H9 (cell line): ENCODE measurements around the gene ATP8A1. TPM values are rescaled to one million over a fixed set of nuclear protein-coding genes. Genes with fewer than 3 reads are reported as not detected.

Experiments
- DNase-seq: peaks from one replicate; pipeline ENCODE4 v3.0.0-alpha.2; 2017
- H2AFZ ChIP-seq: one replicate; pipeline ENCODE4 v1.6.1; 2013; ENCODE audit warnings: mild to moderate bottlenecking, low read length, control low read depth, moderate library complexity
- H2AK5ac ChIP-seq: 2 replicates; pipeline ENCODE4 v1.6.1; 2013; ENCODE audit warnings: low read length, control low read depth, mixed read lengths; ENCODE audit not compliant: insufficient read length
- H2BK120ac ChIP-seq: one replicate; pipeline ENCODE4 v1.6.1; 2013; ENCODE audit warnings: low read depth, mild to moderate bottlenecking, low read length, control low read depth, inconsistent platforms; ENCODE audit not compliant: poor library complexity, severe bottlenecking
- H2BK12ac ChIP-seq: 2 replicates; pipeline ENCODE4 v1.6.1; 2013; ENCODE audit warnings: low read length, control low read depth, mixed read lengths, low read depth; ENCODE audit not compliant: insufficient read length
- H2BK15ac ChIP-seq: 2 replicates; pipeline ENCODE4 v1.6.1; 2013; ENCODE audit warnings: low read depth, low read length, control low read depth
- H2BK20ac ChIP-seq: one replicate; pipeline ENCODE4 v1.6.1; 2013; ENCODE audit warnings: low read depth, mild to moderate bottlenecking, low read length, control low read depth, inconsistent platforms; ENCODE audit not compliant: poor library complexity, severe bottlenecking
- H2BK5ac ChIP-seq: 2 replicates; pipeline ENCODE4 v1.6.1; 2013; ENCODE audit warnings: low read length, control low read depth, mixed read lengths; ENCODE audit not compliant: insufficient read length
- H3K14ac ChIP-seq: 2 replicates; pipeline ENCODE4 v1.6.1; 2013; ENCODE audit warnings: low read length, control low read depth; ENCODE audit not compliant: insufficient read depth
- H3K18ac ChIP-seq: 2 replicates; pipeline ENCODE4 v1.6.1; 2013; ENCODE audit warnings: low read depth, mild to moderate bottlenecking, mixed read lengths, low read length, control low read depth; ENCODE audit not compliant: insufficient read length
- H3K23ac ChIP-seq: 2 replicates; pipeline ENCODE4 v1.6.1; 2013; ENCODE audit warnings: low read length, control low read depth, mixed read lengths, low read depth; ENCODE audit not compliant: insufficient read length
- H3K23me2 ChIP-seq: 2 replicates; pipeline ENCODE4 v1.6.1; 2013; ENCODE audit warnings: low read depth, mild to moderate bottlenecking, mixed read lengths, low read length, control low read depth; ENCODE audit not compliant: insufficient read length, poor library complexity, severe bottlenecking
- H3K27ac ChIP-seq: 2 replicates; pipeline ENCODE4 v1.5.1; 2013; ENCODE audit warnings: low read length, control low read depth, mixed read lengths, low read depth; ENCODE audit not compliant: insufficient read length
- H3K27me3 ChIP-seq: 2 replicates; pipeline ENCODE4 v1.6.1; 2013; ENCODE audit warnings: low read length, control low read depth, inconsistent platforms; ENCODE audit not compliant: insufficient read depth
- H3K4ac ChIP-seq: 2 replicates; pipeline ENCODE4 v1.6.1; 2013; ENCODE audit warnings: low read depth, mild to moderate bottlenecking, control low read depth, inconsistent platforms, low read length, moderate library complexity
- H3K4me1 ChIP-seq: 2 replicates; pipeline ENCODE4 v1.6.1; 2013; ENCODE audit warnings: low read length, control low read depth, inconsistent platforms; ENCODE audit not compliant: insufficient read depth
- H3K4me2 ChIP-seq: 2 replicates; pipeline ENCODE4 v1.6.1; 2013; ENCODE audit warnings: low read length, control low read depth, mixed read lengths; ENCODE audit not compliant: insufficient read length, insufficient read depth
- H3K56ac ChIP-seq: 2 replicates; pipeline ENCODE4 v1.6.1; 2013; ENCODE audit warnings: low read depth, mild to moderate bottlenecking, mixed read lengths, low read length, control low read depth; ENCODE audit not compliant: insufficient read length
- H3K79me1 ChIP-seq: 2 replicates; pipeline ENCODE4 v1.6.1; 2013; ENCODE audit warnings: low read depth, mild to moderate bottlenecking, moderate library complexity, low read length, control low read depth, inconsistent platforms; ENCODE audit not compliant: insufficient read depth, poor library complexity, severe bottlenecking
- H3K79me2 ChIP-seq: 2 replicates; pipeline ENCODE4 v1.6.1; 2013; ENCODE audit warnings: low read length, control low read depth, inconsistent platforms; ENCODE audit not compliant: insufficient read depth
- H3K9ac ChIP-seq: 2 replicates; pipeline ENCODE4 v1.6.1; 2013; ENCODE audit warnings: low read length, control low read depth, mixed read lengths; ENCODE audit not compliant: insufficient read length; ENCODE audit errors: extremely low read depth
- H3K9me3 ChIP-seq: one replicate; pipeline ENCODE4 v1.6.1; 2013; ENCODE audit warnings: low read depth, low read length, inconsistent platforms; ENCODE audit not compliant: control insufficient read depth
- H3T11ph ChIP-seq: one replicate; pipeline ENCODE4 v1.6.1; 2013; ENCODE audit warnings: mild to moderate bottlenecking, low read length, control low read depth, inconsistent platforms
- H4K20me1 ChIP-seq: one replicate; pipeline ENCODE4 v1.6.1; 2013; ENCODE audit not compliant: control insufficient read depth, insufficient read length, insufficient read depth
- H4K5ac ChIP-seq: 2 replicates; pipeline ENCODE4 v1.6.1; 2013; ENCODE audit warnings: low read depth, mild to moderate bottlenecking, mixed read lengths, low read length, control low read depth; ENCODE audit not compliant: insufficient read length
- H4K8ac ChIP-seq: replicated peaks from 2 replicates; pipeline ENCODE4 v1.6.1; 2013; ENCODE audit warnings: low read length, control low read depth, mixed read lengths, low read depth; ENCODE audit not compliant: insufficient read length
- H4K91ac ChIP-seq: 2 replicates; pipeline ENCODE4 v1.6.1; 2013; ENCODE audit warnings: low read depth, mild to moderate bottlenecking, moderate library complexity, mixed read lengths, low read length, control low read depth; ENCODE audit not compliant: insufficient read length
- H3K27ac Mint-ChIP-seq, 3 experiments: 2 replicates in 2 of 3; 3 replicates in 1 of 3; pipeline ENCODE4 v1.8.0; 2020 to 2021; ENCODE audit warnings: mixed read lengths in 3 of 3, mild to moderate bottlenecking in 1 of 3, moderate library complexity in 1 of 3
- H3K27me3 Mint-ChIP-seq: 2 replicates; pipeline ENCODE4 v1.8.0; 2021; ENCODE audit warnings: low read depth, mild to moderate bottlenecking, moderate library complexity, mixed read lengths
- H3K36me3 Mint-ChIP-seq, 3 experiments: 2 replicates in 2 of 3; 3 replicates in 1 of 3; pipeline ENCODE4 v1.8.0; 2020 to 2021; ENCODE audit warnings: low read depth in 3 of 3, mixed read lengths in 3 of 3; ENCODE audit not compliant: insufficient read depth in 1 of 3
- H3K4me1 Mint-ChIP-seq, 2 experiments: 2 replicates each; pipeline ENCODE4 v1.8.0; 2020; ENCODE audit warnings: mixed read lengths in 2 of 2
- H3K4me3 Mint-ChIP-seq, 2 experiments: 2 replicates in 1 of 2; 3 replicates in 1 of 2; pipeline ENCODE4 v1.8.0; 2020 to 2021; ENCODE audit warnings: mild to moderate bottlenecking in 2 of 2, mixed read lengths in 2 of 2, moderate library complexity in 1 of 2
- H3K9me3 Mint-ChIP-seq, 2 experiments: 2 replicates in 1 of 2; 3 replicates in 1 of 2; pipeline ENCODE4 v1.8.0; 2020; ENCODE audit warnings: mild to moderate bottlenecking in 2 of 2, mixed read lengths in 2 of 2, moderate library complexity in 1 of 2
- WGBS: extraction: QIAGEN DNeasy Blood & Tissue Kit; methylation state at CpG from one replicate; pipeline ENCODE4 v1.1.7; 2013; ENCODE audit warnings: missing lambda C conversion rate, low lambda C conversion rate, mixed read lengths; ENCODE audit not compliant: insufficient read length; ENCODE audit errors: extremely low coverage; 5-methylcytosine and 5-hydroxymethylcytosine counted together
- total RNA-seq: library from RNA; stranded (reverse); gene quantifications from 2 replicates; pipeline ENCODE4 v1.2.1, GENCODE V29; 2021
- TF ChIP-seq, protein P1 (sequence below): fragments of 200-600 bp; sonication (generic); conservative IDR thresholded peaks from 3 replicates; pipeline ENCODE4 v1.8.0; 2021; ENCODE audit warnings: antibody characterized with exemption, mild to moderate bottlenecking

Gene ATP8A1
- total RNA-seq, 1 experiment from 2014 or later = 5.1 TPM

GRCh38 chr4:42541647-42542046, 115.3 kb downstream of the ATP8A1 start:
- no peak overlapping the region for H4K91ac ChIP-seq
- H3K79me2 ChIP-seq = no peaks in the 10 kb centered on the region
- no peaks in the 10 kb centered on the region for H4K20me1 ChIP-seq
- H3K23me2 ChIP-seq = no peaks in the 10 kb centered on the region
- no peak overlapping the region for H2BK15ac ChIP-seq
- no peak overlapping the region for H2BK5ac ChIP-seq
- H2AK5ac ChIP-seq = no peak overlapping the region
- Mint-ChIP-seq H3K4me3 (no peak overlapping the region), H3K27me3 (no peaks in the 10 kb centered on the region), H3K27ac (no peak overlapping the region), H3K9me3 (no peaks in the 10 kb centered on the region), H3K4me1 (no peaks in the 10 kb centered on the region), H3K36me3 (peaks cover 0 to 10% (median 10%) of the 10 kb centered on the region in 3 experiments; a peak in 5 of 7 replicates)
- TF ChIP-seq, protein P1, sequence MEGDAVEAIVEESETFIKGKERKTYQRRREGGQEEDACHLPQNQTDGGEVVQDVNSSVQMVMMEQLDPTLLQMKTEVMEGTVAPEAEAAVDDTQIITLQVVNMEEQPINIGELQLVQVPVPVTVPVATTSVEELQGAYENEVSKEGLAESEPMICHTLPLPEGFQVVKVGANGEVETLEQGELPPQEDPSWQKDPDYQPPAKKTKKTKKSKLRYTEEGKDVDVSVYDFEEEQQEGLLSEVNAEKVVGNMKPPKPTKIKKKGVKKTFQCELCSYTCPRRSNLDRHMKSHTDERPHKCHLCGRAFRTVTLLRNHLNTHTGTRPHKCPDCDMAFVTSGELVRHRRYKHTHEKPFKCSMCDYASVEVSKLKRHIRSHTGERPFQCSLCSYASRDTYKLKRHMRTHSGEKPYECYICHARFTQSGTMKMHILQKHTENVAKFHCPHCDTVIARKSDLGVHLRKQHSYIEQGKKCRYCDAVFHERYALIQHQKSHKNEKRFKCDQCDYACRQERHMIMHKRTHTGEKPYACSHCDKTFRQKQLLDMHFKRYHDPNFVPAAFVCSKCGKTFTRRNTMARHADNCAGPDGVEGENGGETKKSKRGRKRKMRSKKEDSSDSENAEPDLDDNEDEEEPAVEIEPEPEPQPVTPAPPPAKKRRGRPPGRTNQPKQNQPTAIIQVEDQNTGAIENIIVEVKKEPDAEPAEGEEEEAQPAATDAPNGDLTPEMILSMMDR = no peak
- H3K9ac ChIP-seq = no peak overlapping the region
- no peak overlapping the region for H3T11ph ChIP-seq
- no peak for DNase-seq
- no peak overlapping the region for H2BK120ac ChIP-seq
- no peak overlapping the region for H3K56ac ChIP-seq
- no peak overlapping the region for H3K14ac ChIP-seq
- no peak overlapping the region for H2BK12ac ChIP-seq
- H4K8ac ChIP-seq = no peak overlapping the region
- H3K9me3 ChIP-seq = no peaks in the 10 kb centered on the region
- H3K23ac ChIP-seq = no peak overlapping the region
- no peaks in the 10 kb centered on the region for H3K4me1 ChIP-seq
- no peak overlapping the region for H3K4ac ChIP-seq
- H3K27me3 ChIP-seq = no peaks in the 10 kb centered on the region
- no peak overlapping the region for H3K27ac ChIP-seq
- H2AFZ ChIP-seq = no peak overlapping the region
- H4K5ac ChIP-seq = no peak overlapping the region
- H3K4me2 ChIP-seq = no peak overlapping the region
- H3K18ac ChIP-seq = no peak overlapping the region
- H3K79me1 ChIP-seq = no peaks in the 10 kb centered on the region
- H2BK20ac ChIP-seq = no peak overlapping the region
- no CpG with 5 or more reads among the region's 1 CpG for WGBS
